Measurements from ENCODE around the gene LIPC. TPM values are rescaled to one million over a fixed set of nuclear protein-coding genes. Genes with fewer than 3 reads are reported as not detected.

Gene LIPC
- total RNA-seq, 6 experiments from 2014 or later = 31.1 to 213 (median 86.1) TPM

GRCh38 chr15:58565619-58566018, 133.8 kb downstream of the LIPC start:
- intact Hi-C loops (cut with DNase I) = no loop called here
- no peak for ATAC-seq
- DNase-seq = no peak
- Histone ChIP-seq H3K27me3 (no peaks in the 10 kb centered on the region), H3K9me3 (no peaks in the 10 kb centered on the region), H3K4me3 (no peak overlapping the region), H3K27ac (no peak overlapping the region), H3K36me3 (peaks cover 0 to 5% (median 0%) of the 10 kb centered on the region in 4 donors), H3K4me1 (no peaks in the 10 kb centered on the region)
- no peak for TF ChIP-seq CTCF (IDR thresholded peaks at IDR 0.05)
- TF ChIP-seq POLR2A (IDR thresholded peaks at IDR 0.05) = no peak
- WGBS (ENCODE audit: insufficient coverage, low coverage, low lambda C conversion rate, missing lambda C conversion rate) = 67% methylated on average over 4 of the region's 4 CpGs

- intact Hi-C loops (cut with DNase I) = no loop called here
- no peak overlapping the region for H3K27ac ChIP-seq
- no peaks in the 10 kb centered on the region for H3K9me3 ChIP-seq
- no peak overlapping the region for H3K4me3 ChIP-seq
- peaks cover 0 to 5% (median 0%) of the 10 kb centered on the region in 4 donors for H3K36me3 ChIP-seq
- WGBS (ENCODE audit: insufficient coverage, low coverage, low lambda C conversion rate, missing lambda C conversion rate) = 90% methylated on average over 2 of the region's 6 CpGs
- DNase-seq (no peak), ATAC-seq (peak in 1 of 4 donors; percentile 26)
- TF ChIP-seq POLR2A (IDR thresholded peaks at IDR 0.05) = no peak
- no peak for TF ChIP-seq CTCF (IDR thresholded peaks at IDR 0.05)
- no peaks in the 10 kb centered on the region for H3K27me3 ChIP-seq
- H3K4me1 ChIP-seq = no peaks in the 10 kb centered on the region
Measured at GRCh38 chr15:58566029-58566428, 134.2 kb downstream of the LIPC start.

GRCh38 chr15:58568157-58568571, 136.4 kb downstream of the LIPC start:
- Histone ChIP-seq H3K4me3 (no peak overlapping the region), H3K9me3 (no peaks in the 10 kb centered on the region), H3K27me3 (no peaks in the 10 kb centered on the region), H3K27ac (no peak overlapping the region), H3K36me3 (peaks cover 0 to 5% (median 0%) of the 10 kb centered on the region in 4 donors), H3K4me1 (peaks cover 0 to 2% (median 0%) of the 10 kb centered on the region in 4 donors)
- peak; percentile 56 to 69 (median 61) for ATAC-seq
- no peak for TF ChIP-seq POLR2A (IDR thresholded peaks at IDR 0.05)
- no peak for TF ChIP-seq CTCF (IDR thresholded peaks at IDR 0.05)
- DNase-seq = no peak
- intact Hi-C loops (cut with DNase I) = no loop called here
- WGBS (ENCODE audit: insufficient coverage, low coverage, low lambda C conversion rate, missing lambda C conversion rate) = 29% methylated on average over 2 of the region's 2 CpGs

GRCh38 chr15:58569455-58569854, 137.7 kb downstream of the LIPC start:
- DNase-seq (no peak), ATAC-seq (no peak)
- no peak overlapping the region for H3K27ac ChIP-seq
- WGBS (ENCODE audit: insufficient coverage, low coverage, low lambda C conversion rate, missing lambda C conversion rate) = 100% methylated on average over 1 of the region's 1 CpG
- H3K4me3 ChIP-seq = no peak overlapping the region
- TF ChIP-seq POLR2A (IDR thresholded peaks at IDR 0.05) = no peak
- no peak for TF ChIP-seq CTCF (IDR thresholded peaks at IDR 0.05)
- peaks cover 0 to 15% (median under 1%) of the 10 kb centered on the region in 4 donors for H3K4me1 ChIP-seq
- no peaks in the 10 kb centered on the region for H3K9me3 ChIP-seq
- no peaks in the 10 kb centered on the region for H3K36me3 ChIP-seq
- no peaks in the 10 kb centered on the region for H3K27me3 ChIP-seq
- intact Hi-C loops (cut with DNase I) = no loop called here

- Histone ChIP-seq H3K36me3 (no peaks in the 10 kb centered on the region), H3K27ac (no peak overlapping the region), H3K27me3 (no peaks in the 10 kb centered on the region), H3K4me3 (no peak overlapping the region), H3K9me3 (no peaks in the 10 kb centered on the region), H3K4me1 (peaks cover 0 to 24% (median 2%) of the 10 kb centered on the region in 4 donors)
- DNase-seq (no peak), ATAC-seq (no peak)
- WGBS (ENCODE audit: insufficient coverage, low coverage, low lambda C conversion rate, missing lambda C conversion rate) = 70% methylated on average over 6 of the region's 6 CpGs
- TF ChIP-seq POLR2A (IDR thresholded peaks at IDR 0.05) (no peak), CTCF (IDR thresholded peaks at IDR 0.05) (no peak)
- intact Hi-C loops (cut with DNase I) = loop anchor here in 1 of 2 donors (10.0 kb wide), 1 partner anchor 183 kb away; no protein-coding TSS in a partner anchor
Measured at GRCh38 chr15:58571491-58571890, 139.7 kb downstream of the LIPC start.
